Stimulated activated naive CD8-positive, alpha-beta T cell treated with anti-CD3 and anti-CD28 coated beads, Interleukin-15, Interleukin-2, amounts not matched to agents 100 ng/mL and 50 ng/mL, for 24 hours (primary cell): ENCODE measurements around the gene SLC6A12.
A peak's percentile ranks its signal among the peaks of the same experiment; 100 is the strongest.
"Not testable (repeated sequence)": the region's sequence is repeated elsewhere in the genome, so short reads cannot be mapped to it uniquely, and the experiment has no call there.

Experiments used
- H3K27ac Mint-ChIP-seq: one replicate; pipeline ENCODE4 v1.8.0; 2021; ENCODE audit warnings: mild to moderate bottlenecking, mixed read lengths
- H3K27me3 Mint-ChIP-seq: one replicate; pipeline ENCODE4 v1.8.0; 2021; ENCODE audit warnings: mixed read lengths
- H3K36me3 Mint-ChIP-seq: one replicate; pipeline ENCODE4 v1.8.0; 2021; ENCODE audit warnings: low read depth, mixed read lengths
- H3K4me1 Mint-ChIP-seq: one replicate; pipeline ENCODE4 v1.8.0; 2021; ENCODE audit warnings: low read depth, mixed read lengths
- H3K4me3 Mint-ChIP-seq: one replicate; pipeline ENCODE4 v1.8.0; 2021; ENCODE audit warnings: mild to moderate bottlenecking, mixed read lengths
- H3K9me3 Mint-ChIP-seq: one replicate; pipeline ENCODE4 v1.8.0; 2021; ENCODE audit warnings: mixed read lengths

Gene SLC6A12

DNA sequence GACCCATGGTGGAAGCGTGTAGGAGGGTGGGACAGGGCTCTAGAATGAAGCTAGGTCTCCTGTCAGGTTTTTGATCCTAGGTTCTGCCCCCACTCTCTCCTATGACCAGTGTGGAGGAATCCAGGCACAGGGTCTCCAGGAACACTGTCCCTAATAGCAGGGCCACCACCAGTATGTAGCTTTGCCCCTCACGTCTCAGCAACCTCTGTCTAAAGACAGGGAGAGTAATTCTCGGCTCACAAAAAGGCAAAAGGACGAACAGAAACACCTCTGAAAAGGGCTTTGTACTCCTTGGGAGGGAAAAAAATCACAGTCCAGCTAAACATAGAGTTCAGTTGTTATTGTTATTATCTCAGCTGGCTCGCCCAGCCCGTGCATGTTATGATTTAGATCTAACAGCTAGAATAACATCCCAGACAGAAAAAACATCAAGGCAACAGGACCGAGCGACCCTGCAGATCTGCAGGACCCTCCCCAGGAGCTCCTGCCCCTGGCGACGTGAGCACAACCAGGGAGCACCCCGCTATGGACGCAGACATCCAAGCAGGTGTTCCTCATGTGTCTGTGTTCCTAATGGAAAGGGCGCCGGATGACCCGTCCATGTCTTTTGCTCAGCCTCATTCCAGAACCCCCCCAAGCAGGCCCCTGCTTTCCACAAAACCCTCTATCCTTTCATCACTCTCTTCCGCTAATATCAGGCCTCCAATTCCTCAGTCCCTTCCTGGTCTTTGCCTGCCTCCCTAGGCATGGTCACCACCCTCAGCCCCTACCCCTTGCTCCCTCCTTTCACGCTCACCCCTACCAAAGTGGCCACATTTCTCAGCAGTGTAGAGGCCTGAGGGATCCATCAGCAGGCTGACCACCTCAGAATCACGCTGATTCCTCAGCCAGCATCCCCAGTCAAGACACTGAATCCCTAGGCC is 14.2 kb upstream of the SLC6A12 start:
- H3K36me3 Mint-ChIP-seq, result no peaks in the 10 kb centered on the region
- H3K4me1 Mint-ChIP-seq, result no peaks in the 10 kb centered on the region
- H3K27ac Mint-ChIP-seq, result peak overlapping the region; percentile 6
- H3K9me3 Mint-ChIP-seq, result no peaks in the 10 kb centered on the region
- no peak overlapping the region for H3K4me3 Mint-ChIP-seq
- no peaks in the 10 kb centered on the region for H3K27me3 Mint-ChIP-seq

- Mint-ChIP-seq H3K36me3 (no peaks in the 10 kb centered on the region), H3K4me1 (no peaks in the 10 kb centered on the region), H3K9me3 (no peaks in the 10 kb centered on the region), H3K4me3 (no peak overlapping the region), H3K27ac (no peak overlapping the region), H3K27me3 (no peaks in the 10 kb centered on the region)
These were observed 13.4 kb upstream of the SLC6A12 start for GRCh38 chr12:227286-227915.

DNA sequence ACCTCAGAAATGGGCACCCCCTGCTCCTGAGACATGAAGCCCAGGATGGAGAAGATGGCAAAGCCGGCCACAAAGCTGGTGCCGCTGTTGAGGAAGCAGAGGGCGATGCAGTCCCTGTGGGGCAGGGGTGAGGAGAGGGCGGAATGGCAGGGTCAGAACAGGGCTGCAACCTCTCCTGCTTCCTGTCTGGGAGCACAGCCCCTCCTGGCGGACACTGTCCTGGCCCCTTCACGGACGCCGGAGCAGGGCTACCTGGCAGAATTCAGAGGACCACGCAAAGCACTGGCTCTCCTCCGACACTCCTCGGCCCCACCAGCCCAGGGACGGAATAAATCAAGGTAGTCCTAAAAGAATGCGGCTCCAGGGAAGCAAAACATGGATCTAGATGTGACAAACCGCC is 12.4 kb upstream of the SLC6A12 start:
- Mint-ChIP-seq H3K9me3 (no peaks in the 10 kb centered on the region), H3K36me3 (no peaks in the 10 kb centered on the region), H3K27me3 (no peaks in the 10 kb centered on the region), H3K4me1 (no peaks in the 10 kb centered on the region), H3K4me3 (no peak overlapping the region), H3K27ac (no peak overlapping the region)

DNA sequence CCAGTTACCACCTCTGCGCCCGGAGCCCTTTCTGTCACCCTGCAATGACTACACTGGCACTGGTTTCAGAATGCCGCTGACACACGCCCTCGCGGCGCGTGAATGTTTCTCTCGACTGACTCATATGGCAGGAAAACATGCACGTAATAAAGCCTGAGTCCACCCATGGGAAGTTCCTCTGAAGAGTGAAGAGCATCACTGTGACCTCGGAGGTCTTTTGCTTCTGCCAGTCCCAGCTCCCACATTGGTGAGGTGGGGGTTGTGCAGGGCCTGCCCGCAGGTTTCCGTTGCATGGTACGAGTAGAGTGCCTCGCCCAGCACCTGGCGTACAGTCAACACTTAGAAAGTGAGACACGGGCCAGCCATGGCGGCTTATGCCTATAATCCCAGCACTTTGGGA is 11.1 kb upstream of the SLC6A12 start:
- H3K9me3 Mint-ChIP-seq, result no peaks in the 10 kb centered on the region
- no peak overlapping the region for H3K27ac Mint-ChIP-seq
- H3K27me3 Mint-ChIP-seq, result no peaks in the 10 kb centered on the region
- no peaks in the 10 kb centered on the region for H3K4me1 Mint-ChIP-seq
- H3K36me3 Mint-ChIP-seq, result no peaks in the 10 kb centered on the region
- no peak overlapping the region for H3K4me3 Mint-ChIP-seq

GRCh38 chr12:224330-224729 is 10.4 kb upstream of the SLC6A12 start:
- Mint-ChIP-seq H3K27ac (no peak overlapping the region), H3K9me3 (no peaks in the 10 kb centered on the region), H3K27me3 (no peaks in the 10 kb centered on the region), H3K36me3 (no peaks in the 10 kb centered on the region), H3K4me1 (no peaks in the 10 kb centered on the region), H3K4me3 (no peak overlapping the region)

DNA sequence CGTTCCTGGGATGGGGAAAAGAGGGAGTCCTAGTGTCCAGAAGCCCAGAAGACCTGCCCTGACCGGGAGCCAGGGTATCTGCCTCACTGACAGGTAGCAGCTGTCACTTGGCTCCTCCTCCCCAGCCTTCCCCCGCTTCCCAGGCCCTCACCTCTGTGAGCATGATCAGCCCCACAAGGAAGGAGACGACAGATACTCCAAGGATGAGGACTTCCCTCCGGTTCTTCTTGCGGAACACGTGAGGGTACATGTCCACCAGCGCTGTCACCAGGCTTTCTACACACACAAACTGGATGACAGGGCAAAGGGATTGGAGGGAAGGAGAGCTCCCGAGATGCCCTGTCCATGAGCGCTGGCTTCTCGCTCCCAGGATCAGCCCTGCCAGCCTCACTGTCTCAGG is 9.9 kb upstream of the SLC6A12 start:
- no peak overlapping the region for H3K4me3 Mint-ChIP-seq
- H3K9me3 Mint-ChIP-seq, result no peaks in the 10 kb centered on the region
- H3K27ac Mint-ChIP-seq, result no peak overlapping the region
- H3K27me3 Mint-ChIP-seq, result no peaks in the 10 kb centered on the region
- no peaks in the 10 kb centered on the region for H3K4me1 Mint-ChIP-seq
- no peaks in the 10 kb centered on the region for H3K36me3 Mint-ChIP-seq

DNA sequence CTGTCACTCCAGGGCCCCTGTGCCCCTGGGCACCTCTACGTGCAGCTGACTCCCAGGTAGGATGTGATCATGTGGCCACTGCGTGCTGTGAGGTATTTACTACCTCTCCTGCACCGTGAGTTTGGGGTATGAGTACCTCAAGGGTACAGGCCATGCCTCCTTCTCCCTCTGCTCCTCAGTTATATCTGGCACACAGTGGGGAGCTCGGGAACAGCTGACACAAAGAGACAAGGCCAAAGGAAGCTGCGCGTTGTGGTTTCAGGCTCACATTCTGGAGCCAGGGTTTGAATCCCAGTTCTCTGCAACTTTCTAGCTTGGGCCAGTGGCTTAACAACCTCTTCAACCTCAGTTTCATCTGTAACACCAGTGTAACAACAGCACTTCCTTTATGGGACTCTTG is 7.8 kb upstream of the SLC6A12 start:
- Mint-ChIP-seq H3K9me3 (no peaks in the 10 kb centered on the region), H3K27ac (no peak overlapping the region), H3K27me3 (no peaks in the 10 kb centered on the region)

DNA sequence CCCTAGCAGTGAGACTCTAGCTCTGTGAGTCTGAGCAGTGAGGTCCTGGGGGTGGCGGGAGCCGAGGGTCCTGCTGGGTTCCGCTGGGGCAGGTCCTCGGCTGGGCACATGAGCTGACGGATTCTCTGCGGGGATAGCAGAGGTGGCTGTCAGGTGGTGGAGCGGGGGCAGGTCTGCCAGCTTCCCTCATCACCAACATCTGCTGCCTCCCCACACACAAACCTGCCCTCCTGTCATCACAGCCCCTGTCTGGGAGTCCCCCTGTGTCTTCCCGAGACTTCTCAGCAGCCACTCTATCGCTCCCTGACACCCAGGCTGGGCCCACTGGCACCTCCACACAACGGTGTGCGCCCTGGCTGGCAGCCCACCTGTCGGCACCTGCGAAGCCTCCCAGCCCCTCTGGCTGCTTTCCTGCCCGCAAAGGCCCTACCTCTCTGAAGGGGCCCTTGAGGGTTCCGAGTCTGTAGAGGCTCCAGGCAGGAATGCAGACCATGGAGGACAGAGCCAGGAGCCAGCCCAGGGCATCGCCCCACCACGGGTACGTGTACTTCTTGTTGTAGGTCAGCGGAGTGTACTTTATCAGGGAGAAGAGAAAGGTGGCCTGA is 7.1 kb upstream of the SLC6A12 start:
- Mint-ChIP-seq H3K4me1 (no peaks in the 10 kb centered on the region), H3K27me3 (no peaks in the 10 kb centered on the region), H3K27ac (no peak overlapping the region), H3K4me3 (no peak overlapping the region), H3K36me3 (no peaks in the 10 kb centered on the region), H3K9me3 (no peaks in the 10 kb centered on the region)

More for the DNA sequence above, 7.8 kb upstream of the SLC6A12 start:
- H3K4me3 Mint-ChIP-seq, result no peak overlapping the region
- H3K4me1 Mint-ChIP-seq, result no peaks in the 10 kb centered on the region
- no peaks in the 10 kb centered on the region for H3K36me3 Mint-ChIP-seq

DNA sequence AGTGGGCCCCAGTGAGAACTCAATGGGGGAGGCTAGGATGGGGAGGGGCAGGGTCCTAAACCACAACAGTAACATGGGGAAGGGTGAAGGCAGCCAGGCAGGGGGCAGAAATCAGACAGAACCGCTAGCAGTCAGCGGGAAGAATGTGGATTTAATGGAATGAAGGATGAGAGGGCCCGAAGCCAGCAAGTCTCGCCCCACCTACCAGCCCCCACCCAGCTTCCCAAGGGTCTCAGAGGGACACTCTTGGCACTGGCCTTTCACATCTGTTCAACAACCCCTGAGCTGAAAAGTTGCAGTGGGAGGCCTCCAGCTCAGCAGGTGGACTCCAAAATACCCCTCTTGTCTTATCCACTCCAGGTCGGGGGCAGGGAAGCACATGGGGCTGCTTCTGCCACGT is 6.5 kb upstream of the SLC6A12 start:
- no peak overlapping the region for H3K27ac Mint-ChIP-seq
- H3K9me3 Mint-ChIP-seq, result no peaks in the 10 kb centered on the region
- no peak overlapping the region for H3K4me3 Mint-ChIP-seq
- H3K4me1 Mint-ChIP-seq, result no peaks in the 10 kb centered on the region
- H3K36me3 Mint-ChIP-seq, result no peaks in the 10 kb centered on the region
- H3K27me3 Mint-ChIP-seq, result no peaks in the 10 kb centered on the region

- no peaks in the 10 kb centered on the region for H3K36me3 Mint-ChIP-seq
- no peaks in the 10 kb centered on the region for H3K27me3 Mint-ChIP-seq
- H3K27ac Mint-ChIP-seq, result no peak overlapping the region
- H3K9me3 Mint-ChIP-seq, result no peaks in the 10 kb centered on the region
- no peaks in the 10 kb centered on the region for H3K4me1 Mint-ChIP-seq
- no peak overlapping the region for H3K4me3 Mint-ChIP-seq
These were observed 6.0 kb upstream of the SLC6A12 start for GRCh38 chr12:219891-220352.

DNA sequence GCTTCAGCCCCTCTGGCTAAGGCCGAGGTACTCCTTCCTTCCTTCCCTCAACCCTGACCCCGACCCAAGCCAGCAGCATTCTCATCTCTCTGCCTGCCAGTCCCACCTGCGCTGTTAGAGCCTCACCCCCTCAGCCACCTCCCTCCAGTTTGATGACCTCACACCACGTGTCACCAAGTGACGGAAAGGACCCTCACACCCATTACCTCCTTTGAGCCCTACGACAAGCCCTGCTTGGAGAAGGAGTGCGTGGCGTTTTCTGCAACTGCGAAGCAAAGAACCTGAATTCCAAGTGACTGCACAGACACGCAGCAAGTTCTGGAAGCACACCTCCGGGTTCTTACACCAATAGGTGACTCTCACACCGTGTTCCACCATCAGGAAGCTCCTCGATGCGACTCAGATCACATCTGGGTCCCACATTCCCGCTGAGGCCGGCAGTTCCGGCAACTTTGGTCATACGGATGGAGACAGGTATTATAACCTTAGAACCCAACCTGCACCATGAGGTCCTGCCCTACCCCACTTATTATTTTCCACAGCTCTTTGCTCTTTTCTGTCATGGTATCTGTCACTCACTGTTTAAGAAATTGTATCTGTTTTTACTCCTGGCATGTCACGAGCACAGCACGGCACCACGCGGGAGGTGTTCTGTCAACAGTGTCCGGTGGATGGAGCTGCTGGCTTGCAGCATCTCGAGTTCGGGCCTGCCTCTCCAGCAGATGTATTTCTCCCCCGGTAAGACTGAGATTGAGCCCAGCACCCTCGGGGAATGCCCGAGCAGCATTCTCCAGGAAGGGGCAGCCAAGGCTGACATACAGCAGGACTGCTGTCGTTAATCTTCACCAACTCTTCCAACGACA is 5.0 kb upstream of the SLC6A12 start:
- Mint-ChIP-seq H3K27ac (no peak overlapping the region), H3K9me3 (no peaks in the 10 kb centered on the region), H3K4me3 (no peak overlapping the region), H3K36me3 (no peaks in the 10 kb centered on the region), H3K27me3 (peaks cover under 1% of the 10 kb centered on the region), H3K4me1 (no peaks in the 10 kb centered on the region)

DNA sequence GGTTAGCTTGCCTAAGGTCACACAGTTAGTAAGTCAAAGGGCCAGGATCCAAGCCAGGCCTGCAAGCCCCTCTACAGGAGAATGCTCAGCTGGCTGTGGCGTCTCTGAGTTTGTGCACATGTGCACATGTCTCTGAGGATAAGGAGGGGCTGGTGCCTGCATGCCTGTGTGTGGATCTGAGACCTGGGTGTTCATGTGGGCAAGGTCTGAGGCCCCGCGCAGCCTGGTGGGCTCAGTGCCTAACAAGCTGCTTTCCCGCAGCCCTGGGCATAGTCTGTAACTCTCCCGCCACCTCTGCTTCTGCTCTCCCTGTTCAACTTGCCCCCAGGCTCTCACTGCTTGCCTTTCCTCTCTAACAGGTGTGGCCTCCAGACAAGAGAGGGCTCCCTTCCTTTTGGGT is 4.3 kb upstream of the SLC6A12 start:
- Mint-ChIP-seq H3K4me3 (no peak overlapping the region), H3K4me1 (no peaks in the 10 kb centered on the region), H3K36me3 (no peaks in the 10 kb centered on the region), H3K27ac (no peak overlapping the region), H3K9me3 (no peaks in the 10 kb centered on the region), H3K27me3 (peaks cover 8% of the 10 kb centered on the region)

DNA sequence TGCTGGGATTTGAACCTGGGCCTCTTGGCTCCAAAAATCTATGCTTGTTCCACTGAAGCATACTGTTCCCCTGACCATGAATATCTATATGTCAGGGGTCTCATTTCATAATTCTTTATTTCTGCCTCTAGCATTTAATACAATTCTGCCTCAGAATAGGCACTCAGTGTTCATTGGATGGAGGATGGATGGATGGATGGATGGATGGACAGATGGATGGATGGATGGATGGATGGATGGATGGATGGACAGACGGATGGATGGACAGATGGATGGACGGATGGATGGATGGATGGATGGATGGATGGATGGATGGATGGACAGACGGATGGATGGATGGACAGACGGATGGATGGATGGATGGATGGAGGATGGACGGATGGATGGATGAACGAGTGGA is 3.1 kb upstream of the SLC6A12 start:
- H3K9me3 Mint-ChIP-seq, H3K27ac Mint-ChIP-seq, H3K4me1 Mint-ChIP-seq, H3K36me3 Mint-ChIP-seq, H3K4me3 Mint-ChIP-seq: not testable (repeated sequence)
- H3K27me3 Mint-ChIP-seq, result peaks cover 16% of the 10 kb centered on the region

GRCh38 chr12:215116-215515 is 1.2 kb upstream of the SLC6A12 start:
- Mint-ChIP-seq H3K36me3 (no peaks in the 10 kb centered on the region), H3K27ac (no peak overlapping the region)

More at GRCh38 chr12:215116-215515, 1.2 kb upstream of the SLC6A12 start:
- peaks cover 31% of the 10 kb centered on the region for H3K27me3 Mint-ChIP-seq
- peaks cover 4% of the 10 kb centered on the region for H3K4me1 Mint-ChIP-seq
- H3K9me3 Mint-ChIP-seq, result no peaks in the 10 kb centered on the region
- no peak overlapping the region for H3K4me3 Mint-ChIP-seq
